Neural cell (in vitro differentiated cells): Measurements from ENCODE around the gene CYP2E1. TPM values are rescaled to one million over a fixed set of nuclear protein-coding genes. Genes with fewer than 3 reads are reported as not detected.

Experiments
- H2AFZ ChIP-seq: fragments of 200-600, 300-800 bp; sonication (generic), shearing (Covaris generic); 2 replicates; pipeline ENCODE4 v1.6.0; 2014; ENCODE audit warnings: low read depth, mild to moderate bottlenecking, antibody characterized with exemption, low read length, moderate library complexity
- H3F3A ChIP-seq: fragments of 200-600 bp; shearing (Covaris generic); 2 replicates; pipeline ENCODE4 v1.6.1; 2016; ENCODE audit warnings: mild to moderate bottlenecking, moderate library complexity, mixed read lengths, antibody characterized with exemption, low read length; ENCODE audit not compliant: insufficient read depth, poor library complexity, severe bottlenecking
- H3K27ac ChIP-seq: fragments of 200-600, 300-800 bp; sonication (generic), shearing (Covaris generic); 2 replicates; pipeline ENCODE4 v1.5.1; 2014; ENCODE audit warnings: mild to moderate bottlenecking, low read length, moderate library complexity
- H3K27me3 ChIP-seq: fragments of 300-800, 200-600 bp; sonication (generic), shearing (Covaris generic); 2 replicates; pipeline ENCODE4 v1.6.0; 2014; ENCODE audit warnings: mild to moderate bottlenecking, low read depth, low read length, moderate library complexity; ENCODE audit not compliant: insufficient read depth
- H3K36me3 ChIP-seq: fragments of 300-800, 200-600 bp; sonication (generic), shearing (Covaris generic); 2 replicates; pipeline ENCODE4 v1.5.1; 2014; ENCODE audit warnings: mild to moderate bottlenecking, antibody characterized with exemption, low read length, moderate library complexity; ENCODE audit not compliant: insufficient read depth
- H3K4me2 ChIP-seq: fragments of 300-800, 200-600 bp; sonication (generic), shearing (Covaris generic); 2 replicates; pipeline ENCODE4 v1.6.0; 2014; ENCODE audit warnings: mild to moderate bottlenecking, low read length
- H3K4me3 ChIP-seq: fragments of 300-800, 200-600 bp; sonication (generic), shearing (Covaris generic); 2 replicates; pipeline ENCODE4 v1.5.1; 2014; ENCODE audit warnings: mild to moderate bottlenecking, low read length, moderate library complexity
- H3K79me2 ChIP-seq: fragments of 200-600 bp; shearing (Covaris generic); replicated peaks from 2 replicates; pipeline ENCODE4 v1.6.0; 2014; ENCODE audit warnings: mild to moderate bottlenecking, low read length, moderate library complexity; ENCODE audit not compliant: insufficient read depth
- H3K9ac ChIP-seq: fragments of 300-800, 200-600 bp; sonication (generic), shearing (Covaris generic); 2 replicates; pipeline ENCODE4 v1.6.1; 2016; ENCODE audit warnings: mild to moderate bottlenecking, low read length, mixed read lengths
- H3K9me2 ChIP-seq: fragments of 200-600 bp; shearing (Covaris generic); 2 replicates; pipeline ENCODE4 v1.6.1; 2016; ENCODE audit warnings: mild to moderate bottlenecking, low read length, mixed read lengths; ENCODE audit not compliant: insufficient read depth
- H3K9me3 ChIP-seq: fragments of 200-600, 300-800 bp; sonication (generic), shearing (Covaris generic); 2 replicates; pipeline ENCODE4 v1.6.1; 2016; ENCODE audit warnings: mild to moderate bottlenecking, mixed run types, low read length, moderate library complexity, mixed read lengths
- H4K20me1 ChIP-seq: fragments of 200-600 bp; shearing (Covaris generic); 2 replicates; pipeline ENCODE4 v1.6.1; 2016; ENCODE audit warnings: mild to moderate bottlenecking, mixed run types; ENCODE audit not compliant: insufficient read depth
- EP300 ChIP-seq: fragments of 450-650 bp; conservative IDR thresholded peaks from 2 replicates; pipeline ENCODE4 v1.6.1; 2014; ENCODE audit warnings: antibody characterized with exemption, mild to moderate bottlenecking, moderate library complexity; ENCODE audit not compliant: poor library complexity, severe bottlenecking
- EZH2 ChIP-seq: fragments of 200-600, 300-800 bp; shearing (Covaris generic), sonication (generic); IDR thresholded peaks from 2 replicates; pipeline ENCODE4 v1.6.1; 2014; ENCODE audit warnings: antibody characterized with exemption, low read length, borderline replicate concordance, mild to moderate bottlenecking; ENCODE audit not compliant: insufficient read depth, poor library complexity, severe bottlenecking
- MXI1 ChIP-seq: fragments of 450-650 bp; conservative IDR thresholded peaks from 2 replicates; pipeline ENCODE4 v1.6.1; 2014; ENCODE audit warnings: antibody characterized with exemption, mild to moderate bottlenecking; ENCODE audit not compliant: poor library complexity, severe bottlenecking
- POLR2AphosphoS5 ChIP-seq: IDR thresholded peaks from 2 replicates; pipeline ENCODE4 v1.6.1; 2012
- RAD21 ChIP-seq: fragments of 450-650 bp; conservative IDR thresholded peaks from 2 replicates; pipeline ENCODE4 v1.6.1; 2014; ENCODE audit warnings: antibody characterized with exemption, mild to moderate bottlenecking, moderate library complexity
- SMC3 ChIP-seq: fragments of 450-650 bp; conservative IDR thresholded peaks from 2 replicates; pipeline ENCODE4 v1.6.1; 2014; ENCODE audit warnings: antibody characterized with exemption, mild to moderate bottlenecking, moderate library complexity; ENCODE audit not compliant: poor library complexity
- TAF1 ChIP-seq: IDR thresholded peaks from 2 replicates; pipeline ENCODE4 v1.6.1; 2012; ENCODE audit warnings: low read depth
- polyA minus RNA-seq: library from RNA; depleted of rRNA, polyadenylated mRNA; stranded (reverse); fragments of >200 nt; gene quantifications from 2 replicates; pipeline ENCODE4 v1.2.3, GENCODE V29; 2014
- polyA plus RNA-seq: library from polyadenylated mRNA; depleted of rRNA; stranded (reverse); fragments of >200 nt; gene quantifications from 2 replicates; pipeline ENCODE4 v1.2.3, GENCODE V29; 2014
- TF ChIP-seq, protein P1 (sequence below): fragments of 450-650 bp; IDR thresholded peaks from 2 replicates; pipeline ENCODE4 v1.5.1; 2014; ENCODE audit warnings: antibody characterized with exemption, mild to moderate bottlenecking, moderate library complexity; ENCODE audit not compliant: poor library complexity, severe bottlenecking
- TF ChIP-seq, protein P2 (sequence below): IDR thresholded peaks from 2 replicates; pipeline ENCODE4 v1.6.1; 2012; ENCODE audit warnings: borderline replicate concordance

Gene CYP2E1
- polyA plus RNA-seq (1.7 and 4.0 TPM in 2 replicates), polyA minus RNA-seq (1.2 and 2.2 TPM in 2 replicates)

DNA sequence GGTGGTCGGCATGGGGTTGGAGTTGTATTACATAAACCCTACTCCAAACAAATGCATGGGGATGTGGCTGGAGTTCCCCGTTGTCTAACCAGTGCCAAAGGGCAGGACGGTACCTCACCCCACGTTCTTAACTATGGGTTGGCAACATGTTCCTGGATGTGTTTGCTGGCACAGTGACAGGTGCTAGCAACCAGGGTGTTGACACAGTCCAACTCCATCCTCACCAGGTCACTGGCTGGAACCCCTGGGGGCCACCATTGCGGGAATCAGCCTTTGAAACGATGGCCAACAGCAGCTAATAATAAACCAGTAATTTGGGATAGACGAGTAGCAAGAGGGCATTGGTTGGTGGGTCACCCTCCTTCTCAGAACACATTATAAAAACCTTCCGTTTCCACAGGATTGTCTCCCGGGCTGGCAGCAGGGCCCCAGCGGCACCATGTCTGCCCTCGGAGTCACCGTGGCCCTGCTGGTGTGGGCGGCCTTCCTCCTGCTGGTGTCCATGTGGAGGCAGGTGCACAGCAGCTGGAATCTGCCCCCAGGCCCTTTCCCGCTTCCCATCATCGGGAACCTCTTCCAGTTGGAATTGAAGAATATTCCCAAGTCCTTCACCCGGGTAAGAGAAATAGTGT, at the start of gene CYP2E1:
CYP2E1 (plus strand) TSS at position 407 of the 632 bp plus-strand sequence; CDS start at position 440, 33 bp downstream.
- Histone ChIP-seq H3F3A (no peaks in the 10 kb centered on the region), H3K9me3 (peaks cover 3% of the 10 kb centered on the region), H3K4me2 (no peak within 1 kb of the TSS), H3K27me3 (no peaks in the 10 kb centered on the region), H3K36me3 (no peaks in the 10 kb centered on the region), H2AFZ (no peak within 1 kb of the TSS), H3K27ac (no peak within 1 kb of the TSS), H4K20me1 (no peaks in the 10 kb centered on the region), H3K79me2 (no peaks in the 10 kb centered on the region), H3K9me2 (no peaks in the 10 kb centered on the region), H3K9ac (no peak within 1 kb of the TSS), H3K4me3 (no peak within 1 kb of the TSS)
- no peak for TF ChIP-seq RAD21
- TF ChIP-seq MXI1 = no peak
- TF ChIP-seq, protein P1, sequence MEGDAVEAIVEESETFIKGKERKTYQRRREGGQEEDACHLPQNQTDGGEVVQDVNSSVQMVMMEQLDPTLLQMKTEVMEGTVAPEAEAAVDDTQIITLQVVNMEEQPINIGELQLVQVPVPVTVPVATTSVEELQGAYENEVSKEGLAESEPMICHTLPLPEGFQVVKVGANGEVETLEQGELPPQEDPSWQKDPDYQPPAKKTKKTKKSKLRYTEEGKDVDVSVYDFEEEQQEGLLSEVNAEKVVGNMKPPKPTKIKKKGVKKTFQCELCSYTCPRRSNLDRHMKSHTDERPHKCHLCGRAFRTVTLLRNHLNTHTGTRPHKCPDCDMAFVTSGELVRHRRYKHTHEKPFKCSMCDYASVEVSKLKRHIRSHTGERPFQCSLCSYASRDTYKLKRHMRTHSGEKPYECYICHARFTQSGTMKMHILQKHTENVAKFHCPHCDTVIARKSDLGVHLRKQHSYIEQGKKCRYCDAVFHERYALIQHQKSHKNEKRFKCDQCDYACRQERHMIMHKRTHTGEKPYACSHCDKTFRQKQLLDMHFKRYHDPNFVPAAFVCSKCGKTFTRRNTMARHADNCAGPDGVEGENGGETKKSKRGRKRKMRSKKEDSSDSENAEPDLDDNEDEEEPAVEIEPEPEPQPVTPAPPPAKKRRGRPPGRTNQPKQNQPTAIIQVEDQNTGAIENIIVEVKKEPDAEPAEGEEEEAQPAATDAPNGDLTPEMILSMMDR = no peak
- no peak for TF ChIP-seq TAF1
- TF ChIP-seq, protein P2, sequence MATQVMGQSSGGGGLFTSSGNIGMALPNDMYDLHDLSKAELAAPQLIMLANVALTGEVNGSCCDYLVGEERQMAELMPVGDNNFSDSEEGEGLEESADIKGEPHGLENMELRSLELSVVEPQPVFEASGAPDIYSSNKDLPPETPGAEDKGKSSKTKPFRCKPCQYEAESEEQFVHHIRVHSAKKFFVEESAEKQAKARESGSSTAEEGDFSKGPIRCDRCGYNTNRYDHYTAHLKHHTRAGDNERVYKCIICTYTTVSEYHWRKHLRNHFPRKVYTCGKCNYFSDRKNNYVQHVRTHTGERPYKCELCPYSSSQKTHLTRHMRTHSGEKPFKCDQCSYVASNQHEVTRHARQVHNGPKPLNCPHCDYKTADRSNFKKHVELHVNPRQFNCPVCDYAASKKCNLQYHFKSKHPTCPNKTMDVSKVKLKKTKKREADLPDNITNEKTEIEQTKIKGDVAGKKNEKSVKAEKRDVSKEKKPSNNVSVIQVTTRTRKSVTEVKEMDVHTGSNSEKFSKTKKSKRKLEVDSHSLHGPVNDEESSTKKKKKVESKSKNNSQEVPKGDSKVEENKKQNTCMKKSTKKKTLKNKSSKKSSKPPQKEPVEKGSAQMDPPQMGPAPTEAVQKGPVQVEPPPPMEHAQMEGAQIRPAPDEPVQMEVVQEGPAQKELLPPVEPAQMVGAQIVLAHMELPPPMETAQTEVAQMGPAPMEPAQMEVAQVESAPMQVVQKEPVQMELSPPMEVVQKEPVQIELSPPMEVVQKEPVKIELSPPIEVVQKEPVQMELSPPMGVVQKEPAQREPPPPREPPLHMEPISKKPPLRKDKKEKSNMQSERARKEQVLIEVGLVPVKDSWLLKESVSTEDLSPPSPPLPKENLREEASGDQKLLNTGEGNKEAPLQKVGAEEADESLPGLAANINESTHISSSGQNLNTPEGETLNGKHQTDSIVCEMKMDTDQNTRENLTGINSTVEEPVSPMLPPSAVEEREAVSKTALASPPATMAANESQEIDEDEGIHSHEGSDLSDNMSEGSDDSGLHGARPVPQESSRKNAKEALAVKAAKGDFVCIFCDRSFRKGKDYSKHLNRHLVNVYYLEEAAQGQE = no peak
- TF ChIP-seq EZH2 = no peak
- TF ChIP-seq EP300 = no peak
- no peak for TF ChIP-seq SMC3
- TF ChIP-seq POLR2AphosphoS5 = no peak

DNA sequence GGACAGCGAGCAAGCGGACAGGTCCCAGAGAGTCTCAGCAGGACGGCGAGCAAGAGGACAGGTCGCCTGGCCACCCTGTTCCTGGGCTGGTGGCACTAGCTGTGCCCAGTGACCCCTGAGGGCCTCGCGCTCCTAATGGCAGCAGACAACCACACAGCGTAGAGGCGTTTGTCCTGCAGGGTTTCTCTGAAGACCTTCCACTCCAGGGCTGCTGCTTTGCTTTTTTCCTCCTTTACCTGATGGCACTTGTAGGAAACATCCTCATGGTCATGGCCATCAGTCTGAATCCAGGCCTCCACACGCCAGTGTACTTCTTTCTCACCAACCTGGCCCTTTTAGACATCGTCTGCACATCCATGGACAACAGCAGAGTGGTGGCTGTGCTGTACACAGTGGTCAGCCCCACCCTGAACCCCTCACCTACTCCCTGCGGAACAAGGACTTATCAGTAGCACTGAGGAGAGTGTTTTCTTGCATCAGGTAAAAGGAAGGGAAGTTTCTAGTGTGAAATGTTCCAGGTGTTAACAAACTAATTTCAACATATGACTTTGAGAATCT, 46.0 kb upstream of the CYP2E1 start:
- H3K9ac ChIP-seq = no peak overlapping the region
- TF ChIP-seq RAD21 (no peak), SMC3 (no peak), MXI1 (no peak), EZH2 (no peak), POLR2AphosphoS5 (no peak)
- TF ChIP-seq, protein P2 = no peak
- peaks cover 4% of the 10 kb centered on the region for H3K9me3 ChIP-seq

More for the DNA sequence above, 46.0 kb upstream of the CYP2E1 start:
- no peak overlapping the region for H3K4me2 ChIP-seq
- no peaks in the 10 kb centered on the region for H3K27me3 ChIP-seq
- H3K4me3 ChIP-seq = no peak overlapping the region
- no peaks in the 10 kb centered on the region for H3K36me3 ChIP-seq
- H3K27ac ChIP-seq = no peak overlapping the region
- H3F3A ChIP-seq = no peaks in the 10 kb centered on the region
- no peaks in the 10 kb centered on the region for H4K20me1 ChIP-seq
- no peaks in the 10 kb centered on the region for H3K79me2 ChIP-seq
- H2AFZ ChIP-seq = no peak overlapping the region
- no peaks in the 10 kb centered on the region for H3K9me2 ChIP-seq
